ENCODE measurements around the gene CARMIL1.

CARMIL1 gene

DNA sequence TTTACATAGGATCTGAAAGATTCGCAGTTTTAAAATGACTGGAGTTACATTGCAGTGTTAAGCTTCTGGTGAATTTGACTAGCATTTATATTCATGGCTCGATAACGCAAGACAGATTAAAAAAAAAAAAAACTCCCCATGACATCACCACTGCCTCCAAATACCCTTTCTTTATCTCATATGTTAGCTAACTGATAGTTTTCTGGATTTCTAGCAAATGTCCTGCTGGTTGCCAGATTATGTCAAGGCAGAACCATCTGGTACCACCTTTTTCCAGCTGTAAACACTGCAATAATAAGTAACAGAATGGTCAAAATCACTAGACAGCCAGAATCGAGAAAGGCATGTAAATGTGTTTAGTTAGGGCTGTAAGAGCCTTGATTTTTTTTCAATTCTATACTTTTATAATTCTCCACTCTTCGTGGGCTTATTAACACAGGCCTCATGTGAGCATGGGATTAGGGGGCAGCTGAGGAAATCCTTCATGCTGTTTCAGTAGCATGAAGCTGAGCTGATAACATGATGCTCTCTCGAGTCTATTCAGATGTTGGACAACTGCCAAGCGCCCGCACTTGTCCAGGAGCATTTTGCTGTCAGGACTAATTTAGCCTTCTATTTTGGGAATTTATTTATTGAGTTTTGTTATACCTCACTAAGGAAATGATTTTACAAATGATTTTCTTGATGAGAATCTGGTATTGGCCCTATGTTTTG lies 206.8 kb downstream of the CARMIL1 start:
- no peak for DNase-seq

DNA sequence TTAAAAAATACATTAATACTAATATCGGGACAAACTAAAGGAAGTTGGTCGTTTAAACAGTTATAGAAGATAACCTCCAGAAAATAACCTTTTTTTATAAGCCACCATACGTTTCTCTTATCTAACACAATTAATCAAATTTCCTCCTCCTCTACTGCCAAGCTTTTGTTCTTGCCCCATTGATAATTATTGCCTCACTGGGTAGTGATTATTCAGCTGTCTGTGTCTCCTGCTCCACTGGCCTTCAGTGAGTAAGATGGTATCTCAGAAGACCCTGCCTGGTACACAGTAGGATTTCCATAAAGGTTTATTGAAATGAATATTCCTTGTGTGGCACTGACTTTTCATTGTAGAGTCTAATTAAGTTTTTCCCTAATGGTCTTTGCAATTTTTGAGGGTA lies 207.4 kb downstream of the CARMIL1 start:
- no peak for DNase-seq

DNA sequence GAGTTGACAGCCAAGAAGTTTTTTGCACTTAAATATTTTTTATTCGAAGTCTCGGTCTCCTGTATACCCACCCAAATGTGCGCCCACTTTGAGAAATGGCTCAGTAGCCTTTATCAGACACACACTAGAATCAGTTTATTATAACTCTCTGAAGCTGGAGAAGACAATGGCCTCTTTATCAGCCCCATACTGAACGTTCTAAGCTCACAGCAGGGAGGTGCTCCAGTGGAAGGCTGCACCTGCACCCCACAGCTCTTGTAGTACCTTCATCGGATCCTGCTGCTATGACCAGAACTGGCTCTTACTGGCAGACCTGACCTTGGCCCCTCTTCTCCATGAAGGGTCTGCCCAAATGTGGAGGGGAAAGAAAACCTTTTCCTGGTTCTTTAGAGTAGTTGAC lies 207.8 kb downstream of the CARMIL1 start:
- DNase-seq = no peak

DNA sequence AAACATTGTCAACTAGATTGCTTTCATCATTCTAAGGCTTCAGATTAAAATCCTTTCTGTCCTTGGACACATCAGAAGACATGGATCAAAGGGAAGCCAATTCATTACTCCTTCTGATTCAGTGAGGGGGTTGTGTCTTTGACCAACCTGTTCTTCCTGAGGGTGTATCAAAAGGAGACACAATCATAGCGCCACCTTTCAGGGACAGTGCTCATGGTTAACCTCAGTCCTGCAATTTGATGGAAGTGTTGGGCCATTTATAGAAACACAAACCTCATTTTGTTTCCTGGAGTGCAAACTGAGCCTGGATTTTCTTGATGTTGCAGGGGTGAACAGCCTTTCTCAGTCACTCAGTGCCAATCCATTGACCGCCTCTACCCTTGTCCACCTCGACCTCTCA lies 209.0 kb downstream of the CARMIL1 start:
- DNase-seq = no peak

DNA sequence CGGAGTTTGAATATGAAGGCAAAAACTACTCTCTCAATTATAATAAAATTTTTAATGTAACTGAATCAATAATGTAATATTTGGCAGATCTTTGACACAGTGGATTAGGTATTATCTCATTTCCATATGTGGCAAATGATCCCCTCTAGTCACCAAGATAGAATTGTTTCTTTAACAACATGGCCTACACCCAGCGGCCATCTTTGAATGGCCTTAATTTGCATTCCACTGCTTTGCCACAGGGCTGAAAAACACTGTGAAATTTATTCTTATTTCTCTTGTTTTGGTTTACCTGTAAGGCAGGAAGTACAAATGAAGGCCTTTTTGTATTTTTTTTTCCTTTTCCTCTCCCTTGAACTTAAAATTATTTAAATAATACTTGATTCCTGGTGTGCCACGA lies 210.2 kb downstream of the CARMIL1 start:
- no peak for DNase-seq

DNA sequence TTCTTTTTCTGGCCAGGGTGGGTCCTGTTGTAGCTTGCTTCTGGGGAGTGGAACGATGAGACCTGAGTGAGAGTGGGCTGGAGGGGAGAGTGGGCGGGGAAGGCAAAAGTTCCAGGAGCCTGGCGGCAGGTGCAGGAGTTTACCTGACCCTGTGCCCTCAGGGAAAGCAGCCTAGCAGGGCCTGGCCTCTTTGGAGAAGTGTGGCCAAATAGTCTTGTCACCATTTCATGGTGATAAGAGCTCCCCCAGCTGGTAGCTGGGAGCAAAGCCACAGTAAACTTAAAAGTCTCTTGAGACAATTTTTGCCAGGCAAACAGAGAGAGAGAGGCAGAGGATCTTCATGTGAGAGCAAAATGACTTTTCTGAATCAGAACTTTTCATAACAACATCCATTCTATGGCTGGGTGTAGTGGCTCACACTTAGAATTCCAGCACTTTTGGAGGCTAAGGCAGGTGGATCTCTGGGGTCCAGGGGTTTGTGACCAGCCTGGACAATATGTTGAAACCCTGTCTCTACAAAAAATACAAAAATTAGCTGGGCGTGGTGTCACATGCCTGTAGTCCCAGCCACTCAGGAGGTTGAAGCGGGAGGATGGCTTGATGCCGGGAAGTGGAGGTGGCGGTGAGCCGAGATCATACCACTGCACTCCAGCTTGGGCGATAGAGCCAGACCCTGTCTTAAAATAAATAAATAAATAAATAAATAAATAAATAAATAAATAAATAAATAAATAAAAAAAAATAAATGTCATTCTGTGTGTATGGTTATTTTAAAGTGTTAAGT lies 211.0 kb downstream of the CARMIL1 start:
- DNase-seq = peak; percentile 62 to 69

DNA sequence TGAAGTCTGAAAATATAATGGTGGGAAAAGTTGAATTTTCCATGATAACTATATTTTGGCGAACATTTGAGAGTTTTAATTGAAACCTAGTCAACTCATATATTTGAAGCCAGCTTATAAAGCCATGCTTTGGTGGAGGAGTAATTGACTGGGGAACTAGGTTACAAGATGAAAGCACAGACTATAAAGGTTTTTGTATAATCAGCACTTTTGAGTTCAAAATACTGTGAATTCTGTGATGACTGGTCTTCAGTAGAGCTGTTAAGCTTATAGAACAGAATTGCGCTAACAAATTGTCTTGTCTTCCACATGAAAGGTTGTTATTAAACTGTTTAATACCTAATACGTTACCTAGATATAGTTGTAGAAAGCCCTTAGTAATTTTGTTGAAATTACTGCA lies 213.8 kb downstream of the CARMIL1 start:
- DNase-seq = no peak

DNA sequence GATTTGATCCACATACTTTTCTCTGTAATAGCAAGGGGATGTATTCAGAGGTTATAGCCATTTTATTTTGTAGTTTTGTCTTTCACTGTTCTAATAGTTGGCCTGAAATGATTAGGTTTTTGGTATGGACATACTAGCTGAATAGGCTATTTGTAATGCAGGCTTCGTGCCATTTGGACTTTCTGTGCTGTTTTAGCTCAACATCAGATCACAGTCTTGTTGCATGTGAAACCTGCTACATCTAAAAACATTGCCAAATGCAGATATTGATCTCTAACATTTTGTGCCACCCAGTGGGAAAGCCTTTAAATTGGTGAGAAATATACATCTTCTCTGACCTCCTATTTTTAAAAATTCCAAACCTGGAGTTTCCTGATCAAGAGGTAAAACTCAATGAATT lies 215.3 kb downstream of the CARMIL1 start:
- DNase-seq = no peak

DNA sequence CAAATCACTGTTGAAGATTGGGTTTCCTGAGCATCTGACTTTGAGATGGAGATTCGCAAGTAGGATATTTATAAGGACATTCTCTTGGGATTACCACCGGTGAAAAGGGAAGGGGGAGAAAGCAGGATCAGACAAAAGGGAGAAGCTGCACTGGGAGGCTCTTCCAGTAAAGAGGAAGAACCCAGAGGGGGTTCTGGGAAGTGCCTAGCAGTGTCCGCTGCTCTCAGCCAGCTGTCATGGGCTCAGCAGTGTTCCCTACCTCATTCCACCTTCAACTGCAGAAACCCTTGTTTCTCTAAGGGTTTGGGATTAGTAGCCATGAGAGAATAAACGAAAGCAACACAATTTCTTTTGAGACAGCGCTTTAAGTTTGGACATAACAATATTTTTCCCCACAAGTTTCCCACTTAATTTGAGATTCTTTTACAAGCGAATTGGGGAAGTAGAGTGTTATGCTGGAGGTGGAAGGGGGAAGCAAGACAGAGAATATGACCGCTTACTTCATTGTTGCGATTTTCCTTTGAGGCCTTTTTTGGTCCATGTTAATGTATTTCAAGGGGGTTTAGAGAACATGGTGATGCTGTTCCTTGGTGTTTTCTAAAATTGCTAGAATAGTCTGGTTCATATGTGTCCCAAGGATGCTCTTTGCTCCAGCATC lies 218.3 kb downstream of the CARMIL1 start:
- DNase-seq = no peak

DNA sequence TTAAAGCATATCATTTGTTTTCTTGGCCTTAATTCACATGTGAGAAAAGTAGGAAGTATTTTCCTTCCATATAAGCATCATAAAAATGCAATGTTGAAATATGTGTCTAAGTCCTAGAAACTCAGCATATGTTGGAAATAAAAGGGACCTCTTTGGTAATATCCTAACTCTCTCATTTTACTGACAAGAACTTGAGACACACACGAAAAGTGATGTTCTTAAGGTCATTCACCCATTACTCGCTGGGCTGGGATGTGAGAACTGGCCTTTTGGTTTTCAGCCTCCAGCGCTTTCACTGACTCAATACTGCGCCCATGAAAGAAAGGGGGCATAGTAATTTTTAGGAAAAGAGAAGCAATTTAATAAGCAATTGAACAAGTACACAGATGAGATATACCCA lies 219.3 kb downstream of the CARMIL1 start:
- no peak for DNase-seq

DNA sequence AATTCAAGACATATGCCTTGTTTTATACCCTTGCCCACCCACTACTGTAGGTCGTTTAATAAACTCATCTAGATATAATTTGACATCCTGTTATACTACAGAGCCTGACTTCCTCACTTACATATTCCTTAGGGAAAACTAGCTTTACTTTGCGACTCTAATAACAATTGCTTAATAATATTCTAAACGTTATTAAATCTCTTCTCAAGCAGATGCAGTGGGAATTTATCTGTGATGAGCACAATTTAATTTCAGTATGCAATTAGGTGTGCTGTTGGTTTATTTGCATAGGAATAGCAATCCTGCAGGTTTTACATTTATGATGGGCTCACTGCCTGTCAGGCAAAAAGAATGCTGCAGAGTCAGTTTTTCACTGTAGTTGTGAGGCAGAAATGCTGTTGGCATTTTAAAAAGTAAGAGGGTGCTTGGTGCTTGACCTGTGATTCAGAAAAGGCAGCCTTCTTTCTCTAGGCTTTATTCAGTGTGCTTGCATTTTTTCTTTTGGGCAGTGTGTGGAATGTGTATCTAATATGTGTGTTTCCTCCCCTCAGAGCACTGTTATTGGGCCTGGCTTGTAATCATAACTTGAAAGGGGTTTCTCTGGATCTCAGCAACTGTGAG lies 220.6 kb downstream of the CARMIL1 start:
- DNase-seq = no peak

DNA sequence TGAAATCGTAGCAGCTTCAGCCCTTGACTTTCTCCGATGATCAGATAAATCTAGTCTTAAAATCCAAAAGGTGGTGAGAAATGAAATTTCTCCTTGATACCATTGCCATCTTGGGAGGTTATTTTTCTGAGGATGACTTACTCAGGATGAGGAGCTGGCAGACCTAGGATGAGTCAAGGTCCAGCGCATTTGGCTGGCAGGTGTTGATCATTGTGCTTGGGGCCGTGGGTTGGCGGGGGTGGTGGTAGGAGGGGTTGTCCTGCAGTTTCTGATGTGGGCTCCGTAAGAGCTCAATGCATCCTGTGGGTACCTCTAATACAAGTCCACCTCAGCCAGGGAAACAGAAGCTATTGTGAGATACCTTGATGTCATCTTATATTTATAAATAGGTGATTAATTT lies 224.5 kb downstream of the CARMIL1 start:
- no peak for DNase-seq

DNA sequence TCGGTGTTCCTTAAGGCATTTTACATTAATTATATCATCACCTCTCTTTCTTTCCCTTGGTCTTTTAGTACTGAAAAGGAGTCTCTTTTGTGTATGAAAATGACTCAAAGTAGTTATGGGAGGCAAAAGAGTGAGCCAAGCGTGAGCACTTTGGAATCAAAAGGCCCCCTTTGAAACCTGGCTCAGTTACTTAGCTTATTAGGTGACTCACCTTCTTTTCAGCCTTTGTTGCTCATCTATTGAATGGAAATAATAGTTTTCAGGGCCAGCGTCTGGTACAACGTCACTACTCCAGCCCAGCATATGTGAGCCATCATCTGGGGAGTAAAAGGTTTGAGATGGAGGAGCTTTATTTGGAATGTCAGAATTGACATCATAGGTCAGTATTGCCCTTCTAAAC lies 225.5 kb downstream of the CARMIL1 start:
- no peak for DNase-seq

DNA sequence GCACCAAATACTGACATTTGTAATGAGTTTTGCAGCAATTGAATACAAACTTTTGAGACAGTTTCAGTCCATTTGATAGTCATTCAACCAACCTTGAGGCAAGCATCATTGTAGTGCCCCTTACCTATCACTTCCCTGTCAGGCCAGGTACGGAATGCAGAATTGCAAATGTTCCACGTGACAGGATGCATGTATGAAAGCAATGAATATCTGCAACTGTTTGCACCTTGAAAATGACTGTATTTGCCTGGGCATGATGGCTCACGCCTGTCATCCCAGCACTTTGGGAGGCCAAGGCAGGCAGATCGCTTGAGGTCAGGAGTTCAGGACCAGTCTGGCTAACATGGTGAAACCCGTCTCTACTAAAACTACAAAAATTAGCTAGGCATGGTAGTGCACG lies 226.8 kb downstream of the CARMIL1 start:
- no peak for DNase-seq

DNA sequence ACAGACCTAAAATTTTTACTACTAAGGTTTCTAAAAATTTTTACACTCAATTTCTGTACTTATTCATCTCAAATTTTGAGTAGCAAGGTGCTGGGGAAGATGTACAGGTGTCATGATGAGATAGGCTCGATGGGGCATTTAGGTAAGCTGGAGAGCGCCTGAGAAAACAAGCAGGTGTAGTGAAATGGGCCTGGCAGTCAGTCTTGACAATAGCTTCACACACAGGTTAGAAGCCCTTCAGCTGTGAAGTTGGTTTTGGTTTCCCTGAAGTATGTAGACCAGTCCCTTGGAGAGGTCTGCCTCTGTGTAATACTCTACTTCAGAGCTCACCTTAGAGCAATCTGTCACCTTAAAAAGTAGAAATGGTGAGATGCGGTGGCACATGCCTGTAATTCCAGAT lies 228.9 kb downstream of the CARMIL1 start:
- no peak for DNase-seq

DNA sequence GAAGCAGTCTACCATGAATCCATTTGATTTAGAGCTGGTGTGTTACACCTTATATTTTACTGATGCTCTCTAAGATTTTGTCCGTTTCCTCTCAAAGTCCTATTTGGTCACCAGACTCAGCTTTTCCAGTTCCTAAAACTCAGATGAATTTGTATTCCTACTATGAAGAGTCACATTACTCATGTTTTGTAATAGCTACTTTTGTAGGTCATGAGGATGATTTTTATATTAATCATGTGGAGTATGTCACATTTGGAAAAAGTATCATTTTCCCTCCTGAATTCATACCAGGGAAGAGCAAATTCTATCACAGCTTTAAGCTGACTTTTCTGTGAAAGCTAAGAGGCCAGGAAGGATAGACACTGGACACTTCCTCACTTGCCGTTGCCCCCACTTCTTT lies 232.2 kb downstream of the CARMIL1 start:
- no peak for DNase-seq

DNA sequence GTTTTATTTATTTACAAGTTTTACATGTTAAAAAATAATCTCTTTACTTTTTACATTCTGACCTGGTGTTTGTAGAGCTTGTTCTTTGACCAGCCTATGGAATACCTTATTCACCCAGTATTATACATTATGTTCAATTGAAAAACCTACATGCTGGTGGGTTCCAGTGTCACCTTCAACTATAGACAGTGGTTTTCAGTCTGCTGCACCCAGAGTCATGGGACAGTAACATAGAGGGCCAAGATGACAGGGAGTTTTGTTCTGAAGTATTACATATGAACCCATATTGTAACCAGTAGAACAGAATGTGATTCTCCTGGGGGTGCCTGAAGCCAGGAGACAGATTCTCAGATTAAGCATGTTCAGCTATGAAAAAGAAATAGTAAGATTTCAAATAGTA lies 233.4 kb downstream of the CARMIL1 start:
- DNase-seq = no peak

DNA sequence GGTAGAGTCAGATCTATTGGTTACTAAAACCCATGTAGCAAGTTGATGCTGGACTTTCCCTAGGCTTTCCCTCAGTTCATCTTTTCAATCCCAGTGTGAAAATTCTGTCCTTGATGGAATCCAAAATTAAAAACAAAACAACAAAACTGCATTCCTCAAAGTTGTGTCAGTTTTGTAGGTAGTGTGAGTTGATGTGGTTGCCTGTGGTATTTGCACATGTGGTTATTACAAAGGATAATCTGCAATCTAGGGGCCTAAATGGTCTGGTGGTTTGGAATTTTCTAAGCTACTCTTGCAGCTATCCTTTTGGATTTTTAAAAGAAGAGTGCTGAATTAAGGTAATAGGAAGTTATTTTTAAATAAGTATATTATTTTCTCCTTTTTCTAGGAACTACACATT lies 240.7 kb downstream of the CARMIL1 start:
- DNase-seq = no peak

DNA sequence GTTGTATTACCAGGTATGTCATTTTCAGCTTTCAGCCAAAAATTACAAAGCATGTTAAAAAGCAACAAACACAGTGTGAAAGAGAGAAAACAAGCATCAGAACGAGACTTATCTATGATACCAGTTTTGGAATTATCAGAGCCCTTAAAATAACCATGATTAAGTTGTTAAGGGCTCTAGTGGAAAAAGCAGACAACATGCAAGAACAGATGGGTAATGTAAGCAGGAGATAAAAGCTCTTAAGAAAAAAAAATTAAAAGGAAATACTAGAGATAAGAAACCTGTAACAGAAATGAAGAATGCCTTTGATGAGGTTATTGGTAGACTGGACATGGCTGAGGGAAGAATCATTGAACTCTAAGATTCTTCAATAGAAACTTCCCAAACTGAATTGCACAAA lies 245.4 kb downstream of the CARMIL1 start:
- DNase-seq = no peak

DNA sequence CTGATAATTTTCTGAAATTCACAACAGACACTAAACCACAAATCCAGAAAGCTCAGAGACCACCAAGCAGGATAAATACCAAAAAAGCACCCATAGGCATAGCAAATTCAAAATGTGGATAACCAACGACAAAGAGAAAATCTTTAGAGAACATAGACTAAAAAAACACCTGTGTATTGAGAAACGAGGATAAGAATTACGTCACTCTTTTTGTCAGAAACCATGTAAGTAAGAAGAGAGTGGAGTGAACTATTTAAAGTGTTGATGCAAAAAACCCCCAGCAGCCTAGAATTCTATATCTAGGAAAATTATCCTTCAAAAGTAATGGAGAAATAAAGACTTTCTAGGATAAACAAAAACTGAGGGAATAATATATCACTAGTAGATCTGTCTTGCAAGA lies 245.9 kb downstream of the CARMIL1 start:
- no peak for DNase-seq

DNA sequence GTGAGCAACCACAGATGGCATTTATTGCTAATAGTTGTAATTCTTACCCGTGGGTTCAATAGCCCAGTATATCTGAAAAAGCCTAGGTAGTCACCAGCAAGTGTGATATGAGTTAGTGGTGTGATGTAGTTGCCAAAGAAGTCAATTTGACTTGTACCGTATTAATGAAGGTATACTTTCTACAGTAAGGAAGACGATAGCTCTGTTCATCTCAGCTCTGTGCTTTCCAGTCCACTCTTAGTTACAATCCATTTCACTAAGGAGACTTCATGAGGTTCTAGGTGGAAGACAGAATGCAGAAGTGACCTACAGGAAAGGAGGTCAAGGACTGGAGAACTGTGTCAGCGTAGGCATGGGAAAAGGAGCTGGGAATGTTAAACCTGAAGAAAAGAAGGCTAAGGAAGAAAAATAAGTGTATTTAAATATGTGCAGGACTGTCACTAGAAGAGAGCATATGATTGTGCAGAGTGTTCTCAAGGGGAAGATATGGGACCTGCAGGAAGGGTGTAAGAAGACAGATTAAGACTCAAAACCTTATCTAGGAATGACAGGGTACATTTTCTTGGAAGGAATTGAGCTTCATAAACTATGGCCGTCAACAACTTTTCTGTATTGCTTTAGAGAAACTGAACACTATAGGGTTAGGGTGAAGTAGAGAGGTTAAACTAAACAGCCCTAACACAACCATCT lies 255.9 kb downstream of the CARMIL1 start:
- no peak for DNase-seq

DNA sequence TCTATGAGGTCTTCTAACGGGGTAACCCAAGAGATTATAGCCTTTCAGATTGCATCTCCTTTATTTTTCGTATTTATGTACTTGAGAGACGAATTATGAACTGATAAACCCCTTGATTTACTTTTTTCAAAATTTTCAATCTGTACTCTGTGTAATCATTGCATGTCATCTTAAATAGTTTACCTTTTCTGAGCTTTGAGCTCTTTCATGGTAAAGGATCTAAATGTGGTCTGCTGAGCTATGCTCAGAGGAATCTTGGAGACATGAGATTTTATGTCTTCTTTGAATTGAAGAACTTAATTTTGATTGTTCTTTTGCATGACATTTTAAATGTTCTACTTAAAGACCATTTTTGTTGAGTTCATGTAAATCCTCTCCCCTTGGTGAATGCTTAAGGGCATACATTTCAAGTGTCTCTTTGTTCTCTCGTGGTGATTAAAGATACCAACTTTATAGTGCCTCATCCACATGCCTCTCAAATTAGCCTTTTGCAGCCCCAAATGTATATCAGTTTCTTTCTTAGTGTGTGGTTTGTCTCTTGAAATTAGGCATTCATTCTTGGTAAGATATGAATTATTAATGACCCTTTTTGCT lies 256.6 kb downstream of the CARMIL1 start:
- no peak for DNase-seq

DNA sequence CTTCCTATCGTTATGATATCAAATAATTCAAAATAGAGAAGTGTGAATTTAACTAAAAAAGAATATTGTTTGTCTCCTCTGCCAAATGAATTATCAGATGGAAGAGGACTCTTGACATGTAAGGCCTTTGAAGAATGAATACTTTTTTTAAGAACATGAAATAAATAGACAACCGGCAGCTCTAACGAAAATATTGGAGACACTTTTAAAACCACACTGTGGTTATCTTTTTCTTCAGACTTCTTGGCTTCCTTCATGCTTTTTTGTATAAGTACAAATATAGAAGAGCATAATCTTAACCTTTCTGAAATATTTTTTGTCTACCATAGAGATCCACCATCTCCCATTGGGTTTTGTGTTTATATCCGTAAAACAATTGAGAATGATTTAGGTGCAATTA lies 257.6 kb downstream of the CARMIL1 start:
- no peak for DNase-seq

All from stimulated activated CD4-positive, alpha-beta T cell treated with anti-CD3 and anti-CD28 coated beads, Interleukin-2, amount 100 ng/mL, for 24 hours (primary cell).